ENCODE results near the gene CDC42BPG. TPM values are rescaled to one million over a fixed set of nuclear protein-coding genes. Genes with fewer than 3 reads are reported as not detected.

Gene CDC42BPG
- total and polyA plus RNA-seq, 2 of the 8 experiments (the other 6 are each of a cell fraction or from before 2014, with no cell fraction given), result 3.7 to 10.6 TPM

GRCh38 chr11:64814712-64815187 lies 29.7 kb downstream of the CDC42BPG start (continued):
- no peak for TF ChIP-seq E2F6 (IDR thresholded peaks at IDR 0.05)
- no peak for TF ChIP-seq PHF8 (conservative IDR thresholded peaks at IDR 0.05; ENCODE audit: low read depth, low read length)
- TF ChIP-seq POLR2A (IDR thresholded peaks at IDR 0.05; ENCODE audit: control extremely low read depth in 1 of 2, low read depth in 2 of 2, low read length in 2 of 2), result no peak
